Measurements from ENCODE around the gene GOLGB1. TPM values are rescaled to one million over a fixed set of nuclear protein-coding genes. Genes with fewer than 3 reads are reported as not detected.

The GOLGB1 gene
- total RNA-seq, 1 experiment from 2014 or later: 31.4 TPM

- Histone ChIP-seq H3K23me2 (ENCODE audit: insufficient read length, low read depth, low read length, poor library complexity, severe bottlenecking) (no peaks in the 10 kb centered on the region), H4K20me1 (ENCODE audit: control insufficient read depth, insufficient read depth, insufficient read length) (no peaks in the 10 kb centered on the region), H2BK5ac (ENCODE audit: insufficient read length, low read length) (no peak overlapping the region), H3K4ac (ENCODE audit: low read depth, low read length) (no peak overlapping the region), H2AK5ac (ENCODE audit: insufficient read length, low read length) (no peak overlapping the region), H3K18ac (ENCODE audit: insufficient read length, low read depth, low read length) (no peak overlapping the region), H3K23ac (ENCODE audit: insufficient read length, low read depth, low read length) (no peak overlapping the region), H3K14ac (ENCODE audit: insufficient read depth, low read length) (no peak overlapping the region), H2BK12ac (ENCODE audit: insufficient read length, low read depth, low read length) (no peak overlapping the region), H3K9ac (ENCODE audit: extremely low read depth, insufficient read length, low read length) (no peak overlapping the region), H3K56ac (ENCODE audit: insufficient read length, low read depth, low read length) (no peak overlapping the region), H3K27ac (ENCODE audit: insufficient read length, low read depth, low read length) (no peak overlapping the region), H4K8ac (replicated peaks; ENCODE audit: insufficient read length, low read depth, low read length) (no peak overlapping the region), H2AFZ (ENCODE audit: low read length) (no peak overlapping the region), H3K79me1 (ENCODE audit: insufficient read depth, low read depth, low read length, poor library complexity, severe bottlenecking) (no peaks in the 10 kb centered on the region), H3K9me3 (ENCODE audit: control insufficient read depth, low read depth, low read length) (no peaks in the 10 kb centered on the region), H3K4me2 (ENCODE audit: insufficient read depth, insufficient read length, low read length) (no peak overlapping the region), H4K5ac (ENCODE audit: insufficient read length, low read depth, low read length) (no peak overlapping the region), H3K4me1 (ENCODE audit: insufficient read depth, low read length) (no peaks in the 10 kb centered on the region), H3K79me2 (ENCODE audit: insufficient read depth, low read length) (no peaks in the 10 kb centered on the region), H2BK120ac (ENCODE audit: low read depth, low read length, poor library complexity, severe bottlenecking) (no peak overlapping the region), H4K91ac (ENCODE audit: insufficient read length, low read depth, low read length) (no peak overlapping the region), H2BK20ac (ENCODE audit: low read depth, low read length, poor library complexity, severe bottlenecking) (no peak overlapping the region), H2BK15ac (ENCODE audit: low read depth, low read length) (no peak overlapping the region), H3T11ph (ENCODE audit: low read length) (no peak overlapping the region), H3K27me3 (ENCODE audit: insufficient read depth, low read length) (no peaks in the 10 kb centered on the region)
- WGBS (ENCODE audit: extremely low coverage, insufficient read length, low lambda C conversion rate): no CpG with 5 or more reads among the region's 2 CpGs
- H3K4me3 Mint-ChIP-seq: no peak overlapping the region
- H3K36me3 Mint-ChIP-seq (ENCODE audit: insufficient read depth in 1 of 3, low read depth in 3 of 3): peaks cover 20 to 68% (median 58%) of the 10 kb centered on the region in 3 experiments
- DNase-seq: no peak
- no peak for TF ChIP-seq CTCF (conservative IDR thresholded peaks at IDR 0.05)
- no peaks in the 10 kb centered on the region for H3K9me3 Mint-ChIP-seq
- H3K27ac Mint-ChIP-seq: no peak overlapping the region
- no peaks in the 10 kb centered on the region for H3K27me3 Mint-ChIP-seq (ENCODE audit: low read depth)
- no peaks in the 10 kb centered on the region for H3K4me1 Mint-ChIP-seq
Measured at GRCh38 chr3:121677141-121677540, 72.4 kb downstream of the GOLGB1 start.
